ENCODE data around the gene DNAH12.

GRCh38 chr3:57518276-57518915 is 25.7 kb downstream of the DNAH12 start:
- TF ChIP-seq POLR2A (IDR thresholded peaks at IDR 0.05; ENCODE audit: low read length) (no peak), USF2 (IDR thresholded peaks at IDR 0.05) (no peak), RAD21 (conservative IDR thresholded peaks at IDR 0.05 in 1 of 2, IDR thresholded peaks at IDR 0.05 in 1 of 2) (no peak), BHLHE40 (IDR thresholded peaks at IDR 0.05; ENCODE audit: low read depth, low read length) (no peak), MYC (IDR thresholded peaks at IDR 0.05; ENCODE audit: borderline replicate concordance, low read length) (no peak), RFX5 (IDR thresholded peaks at IDR 0.05) (no peak)
- TF ChIP-seq, protein P1, sequence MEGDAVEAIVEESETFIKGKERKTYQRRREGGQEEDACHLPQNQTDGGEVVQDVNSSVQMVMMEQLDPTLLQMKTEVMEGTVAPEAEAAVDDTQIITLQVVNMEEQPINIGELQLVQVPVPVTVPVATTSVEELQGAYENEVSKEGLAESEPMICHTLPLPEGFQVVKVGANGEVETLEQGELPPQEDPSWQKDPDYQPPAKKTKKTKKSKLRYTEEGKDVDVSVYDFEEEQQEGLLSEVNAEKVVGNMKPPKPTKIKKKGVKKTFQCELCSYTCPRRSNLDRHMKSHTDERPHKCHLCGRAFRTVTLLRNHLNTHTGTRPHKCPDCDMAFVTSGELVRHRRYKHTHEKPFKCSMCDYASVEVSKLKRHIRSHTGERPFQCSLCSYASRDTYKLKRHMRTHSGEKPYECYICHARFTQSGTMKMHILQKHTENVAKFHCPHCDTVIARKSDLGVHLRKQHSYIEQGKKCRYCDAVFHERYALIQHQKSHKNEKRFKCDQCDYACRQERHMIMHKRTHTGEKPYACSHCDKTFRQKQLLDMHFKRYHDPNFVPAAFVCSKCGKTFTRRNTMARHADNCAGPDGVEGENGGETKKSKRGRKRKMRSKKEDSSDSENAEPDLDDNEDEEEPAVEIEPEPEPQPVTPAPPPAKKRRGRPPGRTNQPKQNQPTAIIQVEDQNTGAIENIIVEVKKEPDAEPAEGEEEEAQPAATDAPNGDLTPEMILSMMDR (IDR thresholded peaks at IDR 0.05), result no peak
- TF ChIP-seq, protein P2, sequence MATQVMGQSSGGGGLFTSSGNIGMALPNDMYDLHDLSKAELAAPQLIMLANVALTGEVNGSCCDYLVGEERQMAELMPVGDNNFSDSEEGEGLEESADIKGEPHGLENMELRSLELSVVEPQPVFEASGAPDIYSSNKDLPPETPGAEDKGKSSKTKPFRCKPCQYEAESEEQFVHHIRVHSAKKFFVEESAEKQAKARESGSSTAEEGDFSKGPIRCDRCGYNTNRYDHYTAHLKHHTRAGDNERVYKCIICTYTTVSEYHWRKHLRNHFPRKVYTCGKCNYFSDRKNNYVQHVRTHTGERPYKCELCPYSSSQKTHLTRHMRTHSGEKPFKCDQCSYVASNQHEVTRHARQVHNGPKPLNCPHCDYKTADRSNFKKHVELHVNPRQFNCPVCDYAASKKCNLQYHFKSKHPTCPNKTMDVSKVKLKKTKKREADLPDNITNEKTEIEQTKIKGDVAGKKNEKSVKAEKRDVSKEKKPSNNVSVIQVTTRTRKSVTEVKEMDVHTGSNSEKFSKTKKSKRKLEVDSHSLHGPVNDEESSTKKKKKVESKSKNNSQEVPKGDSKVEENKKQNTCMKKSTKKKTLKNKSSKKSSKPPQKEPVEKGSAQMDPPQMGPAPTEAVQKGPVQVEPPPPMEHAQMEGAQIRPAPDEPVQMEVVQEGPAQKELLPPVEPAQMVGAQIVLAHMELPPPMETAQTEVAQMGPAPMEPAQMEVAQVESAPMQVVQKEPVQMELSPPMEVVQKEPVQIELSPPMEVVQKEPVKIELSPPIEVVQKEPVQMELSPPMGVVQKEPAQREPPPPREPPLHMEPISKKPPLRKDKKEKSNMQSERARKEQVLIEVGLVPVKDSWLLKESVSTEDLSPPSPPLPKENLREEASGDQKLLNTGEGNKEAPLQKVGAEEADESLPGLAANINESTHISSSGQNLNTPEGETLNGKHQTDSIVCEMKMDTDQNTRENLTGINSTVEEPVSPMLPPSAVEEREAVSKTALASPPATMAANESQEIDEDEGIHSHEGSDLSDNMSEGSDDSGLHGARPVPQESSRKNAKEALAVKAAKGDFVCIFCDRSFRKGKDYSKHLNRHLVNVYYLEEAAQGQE (IDR thresholded peaks at IDR 0.05), result no peak

Measured in A549 (cell line).